A549 (cell line): ENCODE data around the gene PNMA8B. TPM values are rescaled to one million over a fixed set of nuclear protein-coding genes. Genes with fewer than 3 reads are reported as not detected.

Source experiments
- ATAC-seq, 2 experiments: fragments of 200-7000 bp in 1 of 2; fragments of >200 bp in 1 of 2; cut with Nextera tagmentation in 1 of 2; cut with Tn5 transposase in 1 of 2; 3 replicates each; pipeline versions ENCODE4 v1.8.0 to v1.9.1; 2018 to 2020; ENCODE audit warnings: mild to moderate bottlenecking in 1 of 2, moderate library complexity in 1 of 2
- CTCF ChIA-PET: fragments of 300-600 bp; sonication (Branson Sonifier 250); formaldehyde crosslinking; extraction: SDS; loops from one replicate; lab custom pipeline; 2021; ENCODE audit warnings: antibody characterized with exemption, inconsistent platforms; lab: Yijun Ruan, JAX
- POLR2A ChIA-PET: fragments of 350-600 bp; formaldehyde crosslinking; extraction: SDS; loops from one replicate; lab custom pipeline; 2021; ENCODE audit warnings: antibody characterized with exemption, inconsistent platforms; lab: Yijun Ruan, JAX
- DNase-seq, 2 experiments: peaks; one replicate each; pipeline versions ENCODE4 v3.0.0 to v3.0.0-alpha.2; 2011 to 2016; ENCODE audit warnings: low read depth in 1 of 2, low spot score in 1 of 2
- FAIRE-seq: peaks from 2 replicates; lab custom pipeline; 2011; peaks lifted over from hg19 to GRCh38; lab: Jason Lieb, UNC
- H3K27ac ChIP-seq, 2 experiments: fragments of >200 bp; sonication (Bioruptor Twin); formaldehyde crosslinking; 3 replicates each; pipeline ENCODE4 v1.5.1; 2016 to 2017
- H3K4me1 ChIP-seq: fragments of >200 bp; sonication (Bioruptor Twin); formaldehyde crosslinking; 3 replicates; pipeline ENCODE4 v1.6.1; 2016
- H3K4me2 ChIP-seq: fragments of >200 bp; sonication (Bioruptor Twin); formaldehyde crosslinking; 3 replicates; pipeline ENCODE4 v1.6.1; 2016
- H3K4me3 ChIP-seq: fragments of >200 bp; sonication (Bioruptor Twin); formaldehyde crosslinking; 3 replicates; pipeline ENCODE4 v1.5.1; 2016
- H3K9me3 ChIP-seq: fragments of >200 bp; sonication (Bioruptor Twin); formaldehyde crosslinking; 3 replicates; pipeline ENCODE4 v1.6.1; 2016
- CHD4 ChIP-seq: fragments of 200-600 bp; sonication (generic); IDR thresholded peaks from 2 replicates; pipeline ENCODE4 v1.6.1; 2016; ENCODE audit warnings: antibody characterized with exemption, mild to moderate bottlenecking, borderline replicate concordance
- E2F6 ChIP-seq: IDR thresholded peaks from 2 replicates; pipeline ENCODE4 v1.6.1; 2012; ENCODE audit warnings: low read depth, borderline replicate concordance
- EHF ChIP-seq: fragments of 250-450 bp; sonication (Bioruptor Pico); IDR thresholded peaks from 2 replicates; pipeline ENCODE4 v1.5.0; 2020; ENCODE audit warnings: mild to moderate bottlenecking
- ELK1 ChIP-seq: fragments of 150-350 bp; IDR thresholded peaks from 2 replicates; pipeline ENCODE4 v1.6.1; 2014; ENCODE audit warnings: low read depth, mild to moderate bottlenecking, low read length
- FOSL2 ChIP-seq, 2 experiments: fragments of 450-650 bp in 1 of 2; fragments of >200 bp in 1 of 2; sonication (Bioruptor Twin) in 1 of 2; formaldehyde crosslinking; IDR thresholded peaks; 2 replicates each; pipeline versions ENCODE4 v1.5.0 to v1.6.1; 2016 to 2020; ENCODE audit warnings: mild to moderate bottlenecking in 1 of 2, moderate library complexity in 1 of 2
- FOXS1 ChIP-seq: fragments of 250-450 bp; sonication (Bioruptor Pico); IDR thresholded peaks from 2 replicates; pipeline ENCODE4 v1.5.0; 2020; ENCODE audit warnings: mild to moderate bottlenecking, moderate library complexity
- HOXB5 ChIP-seq: fragments of 250-450 bp; sonication (Bioruptor Pico); IDR thresholded peaks from 2 replicates; pipeline ENCODE4 v1.5.0; 2020; ENCODE audit warnings: mild to moderate bottlenecking, moderate library complexity
- REST ChIP-seq: fragments of 200-600 bp; sonication (generic); IDR thresholded peaks from 2 replicates; pipeline ENCODE4 v1.6.1; 2016; ENCODE audit warnings: antibody characterized with exemption, mild to moderate bottlenecking, moderate library complexity
- RFX5 ChIP-seq: fragments of 450-650 bp; IDR thresholded peaks from 2 replicates; pipeline ENCODE4 v1.7.1; 2014; ENCODE audit warnings: antibody characterized with exemption, mild to moderate bottlenecking, moderate library complexity
- RNF2 ChIP-seq: fragments of 200-600 bp; sonication (generic); IDR thresholded peaks from 2 replicates; pipeline ENCODE4 v1.6.1; 2016; ENCODE audit warnings: low read depth, mild to moderate bottlenecking, antibody characterized with exemption, moderate library complexity, borderline replicate concordance
- TP53 ChIP-seq: fragments of 250-450 bp; sonication (Bioruptor Pico); IDR thresholded peaks from 2 replicates; pipeline ENCODE4 v1.5.0; 2021; ENCODE audit warnings: mild to moderate bottlenecking, moderate library complexity
- ZC3H11A ChIP-seq: fragments of 450-650 bp; IDR thresholded peaks from 2 replicates; pipeline ENCODE4 v1.6.1; 2014; ENCODE audit warnings: antibody characterized with exemption, mild to moderate bottlenecking
- ZFP36 ChIP-seq: fragments of 450-650 bp; IDR thresholded peaks from 2 replicates; pipeline ENCODE4 v1.6.1; 2014; ENCODE audit warnings: borderline replicate concordance; ENCODE audit not compliant: partially characterized antibody
- WGBS: methylation state at CpG from one replicate; pipeline ENCODE4 v1.1.6; 2017; ENCODE audit errors: missing lambda C conversion rate; 5-methylcytosine and 5-hydroxymethylcytosine counted together
- polyA plus RNA-seq, 4 experiments: library from polyadenylated mRNA; depleted of rRNA in 3 of 4; stranded (reverse); fragments of >200 nt; fragmentation: RNase III in 1 of 4; extraction: RNeasy Plus Mini Kit Qiagen cat#74134 plus additional on column Dnase treatment in 1 of 4; gene quantifications; 2 replicates in 3 of 4; 3 replicates in 1 of 4; pipeline ENCODE4 v1.2.3, GENCODE V29; 2011 to 2017
- TF ChIP-seq, protein P1 (sequence below): fragments of 250-450 bp; sonication (Bioruptor Pico); IDR thresholded peaks from 2 replicates; pipeline ENCODE4 v1.5.0; 2020; ENCODE audit warnings: low read depth, mild to moderate bottlenecking, moderate library complexity

Gene PNMA8B
- polyA plus RNA-seq, 2 of the 4 experiments (the other 2 are of a cell fraction) = not detected

GRCh38 chr19:46515290-46515609, 19.6 kb upstream of the PNMA8B start:
- no peak overlapping the region for H3K4me3 ChIP-seq
- DNase-seq = no peak
- peaks cover 16% of the 10 kb centered on the region; the same call in 2 of the 3 replicates for H3K4me1 ChIP-seq
- WGBS = 32% methylated on average over 3 of the region's 3 CpGs
- TF ChIP-seq ZC3H11A (no peak), REST (no peak), HOXB5 (CRISPR knock-in tag) (no peak), ZFP36 (peak; percentile 90), CHD4 (0 out of 2 replicates have a peak, but pooled peaks have one; percentile 19), FOSL2 (IDR thresholded peaks at IDR 0.05) (no peak), FOSL2 (CRISPR knock-in tag; IDR thresholded peaks at IDR 0.05) (no peak)
- H3K27ac ChIP-seq = no peak overlapping the region
- CTCF ChIA-PET = interaction anchor here (0.6 to 35.8 kb wide), 24 partner anchors 8 to 437 kb away, joined by 3 to 1052 read pairs (median 5); no protein-coding TSS in a partner anchor
- FAIRE-seq = no peak
- POLR2A ChIA-PET = no interaction called here
- no peak overlapping the region for H3K4me2 ChIP-seq
- H3K9me3 ChIP-seq = peaks cover 6% of the 10 kb centered on the region; the same call in 2 of the 3 replicates
- no peak for ATAC-seq

DNA sequence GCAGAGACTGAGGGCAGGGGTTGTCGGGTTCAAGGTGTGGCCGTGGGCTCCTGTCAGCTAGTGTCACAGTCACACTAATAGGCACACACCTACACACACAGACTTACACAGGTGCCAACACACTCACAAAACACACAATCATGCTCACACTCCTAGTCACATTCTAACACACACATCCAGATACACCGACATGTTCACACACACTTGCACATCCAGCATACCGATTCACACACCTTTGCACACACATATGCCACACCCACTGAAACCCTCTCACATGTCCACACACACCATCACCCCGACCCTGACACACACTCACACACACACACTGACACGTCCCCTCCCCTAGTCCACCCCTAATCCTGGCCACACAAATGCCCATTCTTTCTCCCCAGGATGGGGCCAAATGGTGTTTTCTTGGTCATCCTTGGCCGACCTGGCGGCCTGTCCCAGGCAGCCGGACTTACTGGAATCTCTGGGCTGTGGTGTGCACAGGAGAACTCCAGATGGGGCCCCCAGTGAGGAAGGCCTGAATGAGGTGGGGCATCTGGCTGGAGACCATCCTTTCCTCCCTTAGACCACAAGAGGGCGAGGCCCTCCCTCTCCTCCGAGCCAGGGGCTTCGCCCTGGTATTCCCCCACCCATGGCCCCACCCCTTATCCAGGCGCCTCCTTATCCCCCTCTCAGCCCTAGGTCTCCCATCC, 19.1 kb upstream of the PNMA8B start:
- Histone ChIP-seq H3K4me3 (no peak overlapping the region), H3K9me3 (peaks cover 6% of the 10 kb centered on the region; the same call in 2 of the 3 replicates), H3K27ac (no peak overlapping the region), H3K4me1 (peaks cover 16% of the 10 kb centered on the region; the same call in 2 of the 3 replicates), H3K4me2 (peak overlapping the region; percentile 81)
- FAIRE-seq (no peak), DNase-seq (no peak), ATAC-seq (peak in 1 of 2 experiments; percentile 22; a peak in 3 of 6 replicates)
- ChIA-PET POLR2A (interaction anchor here (0.6 kb wide), 1 partner anchor 473 kb away, joined by 7 read pairs; no protein-coding TSS in a partner anchor), CTCF (interaction anchor here (0.6 to 35.8 kb wide), 43 partner anchors 9 to 436 kb away, joined by 3 to 1052 read pairs (median 5); no protein-coding TSS in a partner anchor)
- 52% methylated on average over 13 of the region's 13 CpGs for WGBS
- TF ChIP-seq FOXS1 (CRISPR knock-in tag) (no peak), RNF2 (no peak), TP53 (CRISPR knock-in tag) (no peak), EHF (CRISPR knock-in tag) (no peak), E2F6 (no peak), ELK1 (no peak), RFX5 (no peak)
- TF ChIP-seq, protein P1, sequence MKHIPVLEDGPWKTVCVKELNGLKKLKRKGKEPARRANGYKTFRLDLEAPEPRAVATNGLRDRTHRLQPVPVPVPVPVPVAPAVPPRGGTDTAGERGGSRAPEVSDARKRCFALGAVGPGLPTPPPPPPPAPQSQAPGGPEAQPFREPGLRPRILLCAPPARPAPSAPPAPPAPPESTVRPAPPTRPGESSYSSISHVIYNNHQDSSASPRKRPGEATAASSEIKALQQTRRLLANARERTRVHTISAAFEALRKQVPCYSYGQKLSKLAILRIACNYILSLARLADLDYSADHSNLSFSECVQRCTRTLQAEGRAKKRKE (CRISPR knock-in tag) = no peak
